SK-N-SH treated with all-trans-retinoic acid at 6 μM for 48 hours (cell line): ENCODE measurements around the gene EEF1E1.

Experiments used
- ATAC-seq: fragments of 200-7000 bp; cut with Tn5 transposase; 3 replicates; pipeline ENCODE4 v1.9.1; 2020; ENCODE audit warnings: mild to moderate bottlenecking, moderate library complexity
- ARNTL ChIP-seq: fragments of 450-650 bp; formaldehyde crosslinking; IDR thresholded peaks from 2 replicates; pipeline ENCODE4 v1.5.0; 2020; ENCODE audit warnings: low read depth, mild to moderate bottlenecking, moderate library complexity, borderline replicate concordance
- BACH2 ChIP-seq: fragments of 250-450 bp; sonication (Bioruptor Pico); IDR thresholded peaks from 2 replicates; pipeline ENCODE4 v1.9.0; 2021; ENCODE audit warnings: mild to moderate bottlenecking, borderline replicate concordance
- CSDC2 ChIP-seq: fragments of 250-450 bp; sonication (Bioruptor Pico); IDR thresholded peaks from 2 replicates; pipeline ENCODE4 v1.5.0; 2020; ENCODE audit warnings: mild to moderate bottlenecking, moderate library complexity
- ESRRG ChIP-seq: fragments of 250-450 bp; sonication (Bioruptor Pico); IDR thresholded peaks from 2 replicates; pipeline ENCODE4 v1.6.1; 2021; ENCODE audit warnings: mild to moderate bottlenecking
- ISL1 ChIP-seq: fragments of 250-450 bp; sonication (Bioruptor Pico); IDR thresholded peaks from 2 replicates; pipeline ENCODE4 v2.1.2; 2022; ENCODE audit warnings: mild to moderate bottlenecking, moderate library complexity
- OSR1 ChIP-seq: fragments of 250-450 bp; sonication (Bioruptor Pico); IDR thresholded peaks from 2 replicates; pipeline ENCODE4 v1.8.0; 2022; ENCODE audit warnings: moderate library complexity, mild to moderate bottlenecking, inconsistent platforms
- RARB ChIP-seq: fragments of 250-450 bp; sonication (Bioruptor Pico); IDR thresholded peaks from 2 replicates; pipeline ENCODE4 v1.8.0; 2021; ENCODE audit warnings: mild to moderate bottlenecking, moderate library complexity
- ZC3H10 ChIP-seq: fragments of 250-450 bp; sonication (Bioruptor Pico); IDR thresholded peaks from 2 replicates; pipeline ENCODE4 v1.5.1; 2021; ENCODE audit warnings: mild to moderate bottlenecking, moderate library complexity
- ZFP3 ChIP-seq: fragments of 250-450 bp; sonication (Bioruptor Pico); IDR thresholded peaks from 2 replicates; pipeline ENCODE4 v1.5.0; 2020; ENCODE audit warnings: mild to moderate bottlenecking, moderate library complexity
- ZNF565 ChIP-seq: fragments of 450-650 bp; formaldehyde crosslinking; conservative IDR thresholded peaks from 2 replicates; pipeline ENCODE4 v1.5.0; 2020; ENCODE audit warnings: low read depth, mild to moderate bottlenecking, moderate library complexity
- ZNF70 ChIP-seq: fragments of 450-650 bp; formaldehyde crosslinking; IDR thresholded peaks from 2 replicates; pipeline ENCODE4 v1.5.0; 2020; ENCODE audit warnings: mild to moderate bottlenecking, moderate library complexity
- ZNF8 ChIP-seq: fragments of 450-650 bp; formaldehyde crosslinking; IDR thresholded peaks from 2 replicates; pipeline ENCODE4 v1.5.0; 2020; ENCODE audit warnings: mild to moderate bottlenecking, moderate library complexity
- TF ChIP-seq, protein P1 (sequence below): fragments of 250-450 bp; sonication (Bioruptor Pico); IDR thresholded peaks from 2 replicates; pipeline ENCODE4 v1.5.1; 2021; ENCODE audit warnings: mild to moderate bottlenecking, moderate library complexity
- TF ChIP-seq, protein P2 (sequence below): fragments of 250-450 bp; sonication (Bioruptor Pico); IDR thresholded peaks from 2 replicates; pipeline ENCODE4 v1.8.0; 2021; ENCODE audit warnings: low read depth, mild to moderate bottlenecking, moderate library complexity, borderline replicate concordance
- TF ChIP-seq, protein P3 (sequence below): fragments of 250-450 bp; sonication (Bioruptor Pico); IDR thresholded peaks from 2 replicates; pipeline ENCODE4 v1.5.1; 2020; ENCODE audit warnings: low read depth, mild to moderate bottlenecking, moderate library complexity

Gene EEF1E1

DNA sequence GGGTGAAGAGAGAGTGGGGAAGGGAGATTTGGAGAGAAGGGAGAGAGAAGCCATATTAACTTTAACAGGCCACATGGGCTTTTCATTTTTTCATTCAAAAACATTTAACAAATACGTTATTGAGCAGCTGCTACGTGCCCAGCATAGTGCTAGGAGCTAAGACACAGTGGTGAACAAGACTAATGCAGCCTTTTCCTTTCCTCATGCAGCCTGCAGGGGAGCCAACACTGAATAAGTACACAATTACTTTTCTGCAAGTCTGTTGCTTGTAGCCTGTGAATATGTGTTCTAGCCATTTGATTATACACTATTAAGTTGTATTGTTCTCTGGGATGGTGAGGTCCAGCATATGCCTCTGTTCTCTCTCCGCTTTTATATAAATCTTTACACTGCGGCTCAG, 36.2 kb downstream of the EEF1E1 start:
- TF ChIP-seq, protein P1, sequence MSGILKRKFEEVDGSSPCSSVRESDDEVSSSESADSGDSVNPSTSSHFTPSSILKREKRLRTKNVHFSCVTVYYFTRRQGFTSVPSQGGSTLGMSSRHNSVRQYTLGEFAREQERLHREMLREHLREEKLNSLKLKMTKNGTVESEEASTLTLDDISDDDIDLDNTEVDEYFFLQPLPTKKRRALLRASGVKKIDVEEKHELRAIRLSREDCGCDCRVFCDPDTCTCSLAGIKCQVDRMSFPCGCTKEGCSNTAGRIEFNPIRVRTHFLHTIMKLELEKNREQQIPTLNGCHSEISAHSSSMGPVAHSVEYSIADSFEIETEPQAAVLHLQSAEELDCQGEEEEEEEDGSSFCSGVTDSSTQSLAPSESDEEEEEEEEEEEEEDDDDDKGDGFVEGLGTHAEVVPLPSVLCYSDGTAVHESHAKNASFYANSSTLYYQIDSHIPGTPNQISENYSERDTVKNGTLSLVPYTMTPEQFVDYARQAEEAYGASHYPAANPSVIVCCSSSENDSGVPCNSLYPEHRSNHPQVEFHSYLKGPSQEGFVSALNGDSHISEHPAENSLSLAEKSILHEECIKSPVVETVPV: no peak
- TF ChIP-seq ZNF8 (CRISPR knock-in tag) (no peak), RARB (CRISPR knock-in tag) (no peak), ZC3H10 (CRISPR knock-in tag) (no peak), OSR1 (no peak), ESRRG (CRISPR knock-in tag) (no peak), ISL1 (no peak), ZNF70 (no peak)
- TF ChIP-seq, protein P2, sequence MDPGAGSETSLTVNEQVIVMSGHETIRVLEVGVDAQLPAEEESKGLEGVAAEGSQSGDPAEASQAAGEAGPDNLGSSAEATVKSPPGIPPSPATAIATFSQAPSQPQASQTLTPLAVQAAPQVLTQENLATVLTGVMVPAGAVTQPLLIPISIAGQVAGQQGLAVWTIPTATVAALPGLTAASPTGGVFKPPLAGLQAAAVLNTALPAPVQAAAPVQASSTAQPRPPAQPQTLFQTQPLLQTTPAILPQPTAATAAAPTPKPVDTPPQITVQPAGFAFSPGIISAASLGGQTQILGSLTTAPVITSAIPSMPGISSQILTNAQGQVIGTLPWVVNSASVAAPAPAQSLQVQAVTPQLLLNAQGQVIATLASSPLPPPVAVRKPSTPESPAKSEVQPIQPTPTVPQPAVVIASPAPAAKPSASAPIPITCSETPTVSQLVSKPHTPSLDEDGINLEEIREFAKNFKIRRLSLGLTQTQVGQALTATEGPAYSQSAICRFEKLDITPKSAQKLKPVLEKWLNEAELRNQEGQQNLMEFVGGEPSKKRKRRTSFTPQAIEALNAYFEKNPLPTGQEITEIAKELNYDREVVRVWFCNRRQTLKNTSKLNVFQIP (CRISPR knock-in tag): no peak
- no peak for ATAC-seq

DNA sequence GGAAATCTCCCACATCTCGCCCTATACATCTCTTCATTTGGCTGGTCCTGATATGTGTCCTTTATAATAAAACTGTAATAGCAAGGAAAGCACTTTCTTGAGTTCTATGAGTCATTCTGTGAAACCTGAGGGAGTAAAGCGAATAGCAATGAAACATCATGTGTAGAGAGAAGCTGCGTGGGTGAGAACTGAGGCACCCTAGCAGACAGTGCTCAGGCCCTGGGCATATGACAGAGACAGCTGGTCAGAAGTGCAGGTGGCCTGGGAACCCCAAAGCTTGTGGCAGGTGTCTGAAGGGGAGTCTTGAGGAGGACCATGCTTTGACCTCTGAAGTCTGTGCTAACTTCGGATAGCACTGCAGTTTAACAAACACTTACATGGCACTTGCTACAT, 36.8 kb downstream of the EEF1E1 start:
- no peak for TF ChIP-seq ARNTL (CRISPR knock-in tag)
- TF ChIP-seq, protein P1: no peak
- no peak for ATAC-seq

DNA sequence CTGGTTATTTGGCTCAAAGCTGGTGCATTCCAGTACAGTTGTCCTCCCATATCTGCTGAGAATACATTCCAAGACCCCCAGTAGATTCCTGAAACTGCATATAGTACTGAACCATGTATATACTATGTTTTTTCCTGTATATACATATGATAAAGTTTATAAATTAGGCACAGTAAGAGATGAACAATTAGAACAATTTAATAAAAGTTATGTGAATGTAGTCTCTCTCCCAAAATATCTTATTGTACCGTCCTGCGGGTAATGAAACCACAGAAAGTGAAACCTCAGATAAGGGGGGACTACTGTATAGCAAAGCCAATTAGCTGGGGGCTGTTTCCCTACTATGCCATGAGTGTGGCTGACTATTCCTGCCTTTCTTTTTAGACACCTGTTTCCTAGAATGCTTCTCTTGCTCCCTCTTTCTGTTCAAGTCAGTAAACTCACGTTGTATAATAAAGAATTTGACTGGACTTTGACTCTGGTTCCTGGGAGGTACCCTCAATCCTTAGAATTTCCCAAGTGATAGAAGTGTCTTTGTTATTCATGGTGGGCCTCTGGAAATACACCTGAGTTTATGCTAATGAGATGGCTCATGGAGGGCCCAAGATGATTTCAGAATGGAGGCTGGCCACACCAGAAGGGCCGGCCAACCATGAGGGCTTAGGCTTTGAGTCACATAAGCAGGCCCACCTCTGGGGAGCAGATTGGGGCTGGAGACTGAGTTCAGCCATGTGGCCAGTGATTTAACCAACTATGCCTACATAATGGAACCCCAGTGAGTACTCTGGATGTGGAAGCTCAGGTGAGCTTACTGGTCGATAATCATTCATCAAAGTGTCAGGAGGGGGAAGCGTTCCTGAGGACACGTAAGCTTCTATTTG, 37.5 kb downstream of the EEF1E1 start:
- no peak for TF ChIP-seq ZFP3
- no peak for TF ChIP-seq BACH2 (CRISPR knock-in tag)
- TF ChIP-seq ISL1: no peak
- TF ChIP-seq, protein P1: no peak
- no peak for TF ChIP-seq ZC3H10 (CRISPR knock-in tag)
- no peak for TF ChIP-seq CSDC2 (CRISPR knock-in tag)
- TF ChIP-seq, protein P3, sequence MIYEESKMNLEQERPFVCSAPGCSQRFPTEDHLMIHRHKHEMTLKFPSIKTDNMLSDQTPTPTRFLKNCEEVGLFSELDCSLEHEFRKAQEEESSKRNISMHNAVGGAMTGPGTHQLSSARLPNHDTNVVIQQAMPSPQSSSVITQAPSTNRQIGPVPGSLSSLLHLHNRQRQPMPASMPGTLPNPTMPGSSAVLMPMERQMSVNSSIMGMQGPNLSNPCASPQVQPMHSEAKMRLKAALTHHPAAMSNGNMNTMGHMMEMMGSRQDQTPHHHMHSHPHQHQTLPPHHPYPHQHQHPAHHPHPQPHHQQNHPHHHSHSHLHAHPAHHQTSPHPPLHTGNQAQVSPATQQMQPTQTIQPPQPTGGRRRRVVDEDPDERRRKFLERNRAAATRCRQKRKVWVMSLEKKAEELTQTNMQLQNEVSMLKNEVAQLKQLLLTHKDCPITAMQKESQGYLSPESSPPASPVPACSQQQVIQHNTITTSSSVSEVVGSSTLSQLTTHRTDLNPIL: no peak
- TF ChIP-seq ZNF8 (CRISPR knock-in tag): no peak
- TF ChIP-seq, protein P2 (CRISPR knock-in tag): no peak
- TF ChIP-seq ZNF565 (CRISPR knock-in tag): no peak
- ATAC-seq: no peak

DNA sequence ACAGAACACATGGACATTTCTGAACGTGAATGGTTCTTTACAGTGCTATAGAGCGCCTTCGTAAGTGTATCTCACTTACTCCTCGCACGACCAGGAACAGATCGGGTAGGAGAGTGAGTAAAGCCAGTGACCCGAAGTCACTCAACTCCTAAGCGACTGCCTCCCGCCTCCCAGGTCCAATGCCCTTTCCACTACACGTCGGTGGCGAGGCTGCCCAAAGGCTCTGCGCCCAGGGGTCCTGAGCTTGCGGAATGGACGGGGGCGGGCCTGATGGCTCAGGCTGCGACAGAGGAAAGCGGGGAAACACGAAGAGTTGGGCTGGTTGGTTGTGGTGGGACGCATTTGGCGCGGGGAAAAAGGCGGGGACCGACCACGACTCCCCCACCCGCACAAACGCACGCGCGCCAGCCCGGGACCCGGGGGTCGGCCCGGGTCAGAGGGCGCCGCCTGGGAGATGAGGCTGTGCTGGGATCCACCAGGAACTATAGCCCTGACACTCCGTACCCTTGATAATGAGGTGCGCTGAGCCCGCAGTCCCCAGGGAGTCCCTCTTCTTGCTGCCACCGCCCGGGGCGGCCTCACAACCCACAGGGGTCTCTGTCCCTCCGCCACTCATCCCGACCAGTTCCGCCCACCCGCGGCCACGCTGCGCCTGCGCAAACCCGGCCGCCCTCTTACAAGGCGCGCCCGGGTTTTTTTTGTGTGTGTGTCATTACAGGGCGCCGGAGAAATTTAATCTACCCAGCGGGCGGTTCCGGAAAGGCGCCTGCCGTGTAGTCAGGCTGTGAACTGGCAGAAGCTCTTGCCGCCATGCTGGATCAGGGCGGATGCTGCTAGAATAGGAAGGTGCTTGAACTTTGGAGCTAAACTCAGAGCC, 38.3 kb downstream of the EEF1E1 start, which contains the start of gene BLOC1S5:
TSS of gene BLOC1S5 (minus strand) at position 629 of the 877 bp plus-strand sequence. CDS start at position 616, 13 bp downstream.
- TF ChIP-seq, protein P1: no peak
- peak; percentile 70; the same call in 1 of the 2 replicates for TF ChIP-seq ZFP3
- peak; percentile 97 for ATAC-seq
